GM21528 (cell line): ENCODE measurements around the gene G3BP1.
A peak's percentile ranks its signal among the peaks of the same experiment; 100 is the strongest.
"Not testable (repeated sequence)": the region's sequence is repeated elsewhere in the genome, so short reads cannot be mapped to it uniquely, and the experiment has no call there.

Experiments used
- ATAC-seq: cut with Tn5 transposase; IDR thresholded peaks from one replicate; pipeline ENCODE4 v1.9.1; 2021; ENCODE audit warnings: mild to moderate bottlenecking, moderate library complexity; ENCODE audit not compliant: unreplicated experiment, low FRiP score

G3BP1 gene

GRCh38 chr5:151787817-151788216 is 16.1 kb downstream of the G3BP1 start:
- no peak for ATAC-seq

DNA sequence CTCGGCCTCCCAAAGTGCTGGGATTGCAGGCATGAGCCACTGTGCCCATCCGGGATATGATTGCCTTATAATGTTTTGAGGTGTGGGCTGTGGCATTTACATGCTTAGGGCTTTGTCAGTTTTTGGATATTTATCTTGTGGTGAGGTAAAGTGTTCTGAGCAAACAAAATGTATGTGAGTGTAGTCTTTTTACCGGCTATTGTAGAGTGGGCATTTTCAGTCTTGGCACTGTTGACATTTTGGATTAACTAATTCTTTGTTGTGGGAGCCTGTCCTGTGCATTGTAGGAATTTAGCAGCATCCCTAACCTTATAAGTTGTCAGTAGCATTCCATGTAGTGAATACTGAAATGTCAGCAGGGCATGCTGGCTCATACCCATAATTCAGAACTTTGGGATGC is 21.6 kb downstream of the G3BP1 start:
- no peak for ATAC-seq

- ATAC-seq, result no peak
These were observed 23.7 kb downstream of the G3BP1 start for GRCh38 chr5:151795426-151795825.

DNA sequence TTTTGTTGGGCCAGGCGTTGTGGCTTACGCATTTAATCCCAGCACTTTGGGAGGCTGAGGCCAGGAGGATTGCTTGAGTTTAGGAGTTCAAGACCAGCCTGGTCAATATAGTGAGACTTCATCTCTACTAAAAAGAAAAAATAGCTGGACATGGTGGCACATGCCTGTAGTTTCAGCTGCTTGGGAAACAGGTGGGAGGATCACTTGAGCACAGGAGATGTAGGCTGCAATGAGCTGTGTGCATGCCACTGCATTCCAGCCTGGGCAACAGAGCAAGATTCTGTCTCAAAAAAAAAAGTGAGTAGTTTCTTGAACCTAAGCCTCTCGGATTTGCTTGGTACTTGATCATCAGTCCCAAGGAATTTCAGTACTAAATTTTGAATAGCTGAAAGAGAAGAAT is 26.9 kb downstream of the G3BP1 start:
- no peak for ATAC-seq

DNA sequence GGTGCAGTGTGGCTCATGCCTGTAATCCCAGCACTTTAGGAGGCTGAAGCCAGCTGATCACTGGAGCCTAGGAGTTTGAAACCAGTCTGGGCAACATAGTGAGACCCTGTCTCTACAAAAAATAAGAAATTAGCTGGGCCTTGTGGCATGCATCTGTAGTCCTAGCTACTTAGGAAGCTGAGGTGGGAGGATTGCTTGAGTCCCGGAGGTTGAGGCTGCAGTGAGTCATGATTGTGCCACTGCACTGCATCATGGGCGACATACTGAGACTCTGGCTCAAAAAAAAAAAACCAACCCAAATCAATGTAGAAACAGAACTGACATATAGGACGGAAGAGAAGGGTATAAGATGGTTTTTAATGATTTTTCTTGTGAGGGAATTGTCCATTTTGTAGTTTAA is 27.7 kb downstream of the G3BP1 start:
- no peak for ATAC-seq

GRCh38 chr5:151800532-151800931 is 28.8 kb downstream of the G3BP1 start:
- ATAC-seq, result no peak

DNA sequence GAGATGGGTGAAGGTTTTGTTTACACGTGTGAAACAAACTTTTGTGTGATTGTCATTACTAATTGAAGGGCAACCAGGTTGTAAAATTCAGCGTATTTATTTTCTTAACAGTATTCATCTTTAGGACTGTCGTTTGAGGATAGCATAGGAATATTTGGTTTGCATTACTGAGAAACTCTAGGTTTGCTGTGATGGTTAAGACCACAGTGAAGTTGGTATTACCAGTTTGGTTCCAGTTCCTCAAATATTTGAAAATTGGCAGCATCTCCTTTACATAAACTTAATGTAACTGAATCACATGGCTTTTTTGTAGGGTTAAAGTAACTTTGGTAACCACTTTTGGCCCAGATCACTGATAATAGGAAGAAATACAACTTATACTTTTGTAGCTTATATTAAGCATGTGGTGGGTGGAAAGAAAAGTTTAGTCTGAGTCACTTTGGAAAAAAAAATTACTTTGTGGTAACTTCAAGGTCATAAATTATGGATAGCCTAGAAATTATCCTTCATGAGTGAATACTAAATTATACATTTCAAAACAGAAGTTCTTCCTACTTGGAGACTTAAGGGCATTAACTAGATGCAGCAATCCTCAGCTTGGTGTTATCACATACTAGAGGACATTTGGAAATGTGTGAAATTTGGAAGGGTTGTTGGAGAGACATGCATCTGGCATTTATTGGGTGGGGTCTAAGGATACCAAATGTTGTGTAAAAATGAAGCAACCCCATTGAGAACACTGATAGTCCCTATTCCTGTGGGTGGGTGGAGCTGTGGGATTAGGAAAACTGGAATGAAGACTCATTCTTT is 33.9 kb downstream of the G3BP1 start:
- no peak for ATAC-seq

- ATAC-seq, result no peak
These were observed 36.9 kb downstream of the G3BP1 start for GRCh38 chr5:151808451-151809169.

GRCh38 chr5:151810449-151810848 is 38.7 kb downstream of the G3BP1 start:
- no peak for ATAC-seq

- ATAC-seq, result no peak
These were observed 39.1 kb downstream of the G3BP1 start for GRCh38 chr5:151810897-151811296.

DNA sequence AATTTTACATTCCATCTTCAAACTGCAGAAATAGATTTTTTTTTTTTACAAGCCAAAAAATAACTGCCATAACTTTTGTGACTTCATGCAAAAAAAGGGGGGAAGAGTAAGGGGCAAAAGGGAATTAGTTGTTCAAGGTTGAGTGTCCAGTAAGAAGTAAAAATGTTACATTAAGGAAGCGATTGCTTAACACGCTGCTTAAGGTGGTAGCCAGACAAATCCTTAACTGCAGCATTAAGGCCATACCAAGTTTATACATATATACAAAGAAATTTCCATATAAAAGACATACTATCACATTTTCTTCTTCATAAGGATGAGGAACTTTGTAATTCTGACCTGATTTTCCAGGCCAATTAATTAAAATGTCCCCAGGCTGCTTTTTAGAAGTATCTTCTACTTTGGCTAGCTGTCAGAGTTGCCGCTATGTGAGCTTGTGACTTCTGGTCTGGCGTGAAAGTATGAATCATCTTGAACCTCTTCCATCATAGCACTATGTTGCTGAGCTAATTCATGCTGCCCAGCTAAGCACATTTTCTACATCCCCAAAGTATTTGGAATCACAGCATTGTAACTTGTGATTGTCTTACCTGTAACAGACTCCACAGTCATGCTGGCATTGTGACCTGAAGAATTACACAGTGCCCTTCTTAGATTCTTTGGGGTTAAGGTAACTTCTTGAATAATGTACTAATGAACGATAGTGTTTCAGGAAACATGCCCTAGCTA is 40.0 kb downstream of the G3BP1 start:
- no peak for ATAC-seq

- no peak for ATAC-seq
These were observed 41.1 kb downstream of the G3BP1 start for GRCh38 chr5:151812757-151813309.

DNA sequence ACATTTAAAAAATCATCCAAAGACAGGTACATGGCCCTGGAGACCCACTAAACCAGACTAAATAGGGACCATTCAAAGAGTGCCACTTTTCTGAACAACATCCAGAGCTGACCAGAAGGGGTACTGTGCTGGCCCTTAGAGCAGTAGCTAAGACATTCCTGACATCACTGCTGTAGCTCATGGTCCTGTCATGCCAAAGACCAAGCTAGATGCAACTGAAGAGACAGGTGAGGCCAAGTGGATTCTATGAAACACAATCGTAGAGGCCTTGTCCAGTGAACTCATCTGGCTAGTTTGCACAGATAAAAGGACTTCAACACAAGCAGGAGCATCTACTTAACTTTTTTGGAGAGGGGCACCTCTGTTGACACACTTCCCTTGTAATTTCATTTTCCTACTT is 43.3 kb downstream of the G3BP1 start:
- ATAC-seq, result no peak

DNA sequence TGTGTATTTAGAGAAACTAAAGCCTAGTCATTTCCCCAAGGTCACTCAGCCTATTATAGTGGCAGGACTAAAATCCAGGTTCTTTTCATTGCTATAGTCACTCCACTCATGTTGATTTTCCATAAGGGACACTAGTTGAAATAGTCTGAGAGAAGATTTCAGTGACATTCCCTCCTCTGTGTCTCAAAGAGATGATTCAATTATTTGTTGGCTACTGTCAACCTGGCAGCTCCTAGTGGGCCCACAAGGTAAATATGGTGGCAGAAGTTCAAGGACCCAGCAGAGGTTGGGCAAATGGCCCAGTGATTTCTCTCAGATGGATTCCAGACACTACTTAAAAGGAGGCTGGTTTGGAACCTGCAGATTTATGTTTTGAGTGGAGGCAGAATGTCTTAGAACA is 48.1 kb downstream of the G3BP1 start:
- no peak for ATAC-seq

- ATAC-seq, result no peak
These were observed 48.5 kb downstream of the G3BP1 start for GRCh38 chr5:151820271-151820670.

DNA sequence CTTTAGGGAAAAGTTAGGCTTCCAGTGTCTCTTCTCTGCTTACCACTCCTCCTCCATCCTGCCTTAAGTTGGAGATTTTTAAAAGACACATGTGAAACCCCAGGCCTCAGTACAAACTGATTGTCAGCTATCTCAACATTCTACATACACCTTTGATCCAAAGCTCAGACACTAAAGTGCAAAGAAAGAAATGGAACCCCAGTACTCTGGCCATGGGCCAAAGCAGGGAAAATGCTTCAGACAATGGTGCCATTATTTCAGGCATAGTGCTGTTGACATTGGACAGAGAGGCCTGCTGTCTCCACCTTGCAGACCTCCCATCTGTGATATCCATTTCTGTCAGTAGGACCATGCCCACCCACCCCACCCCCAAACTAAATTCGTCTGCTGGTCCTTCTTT is 49.1 kb downstream of the G3BP1 start:
- no peak for ATAC-seq

DNA sequence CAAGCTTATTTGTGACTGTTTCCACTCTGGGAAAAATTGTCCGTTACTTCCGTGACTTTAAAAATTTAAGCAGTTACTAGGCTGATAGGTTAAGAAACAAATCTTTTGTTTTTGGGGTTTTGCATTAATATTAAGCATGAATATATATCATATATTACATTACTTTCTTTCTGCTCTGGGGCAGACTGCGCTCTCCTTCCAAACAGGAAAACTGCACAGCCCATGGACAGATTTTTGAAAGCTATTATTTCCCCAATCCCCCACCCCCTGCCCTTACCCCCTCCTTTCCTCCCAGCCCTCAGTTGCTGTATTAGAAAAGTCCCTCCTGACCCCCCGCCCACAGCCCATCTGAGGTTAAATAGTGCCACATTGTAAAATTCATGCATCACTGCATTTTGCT is 50.4 kb downstream of the G3BP1 start:
- ATAC-seq, result no peak

DNA sequence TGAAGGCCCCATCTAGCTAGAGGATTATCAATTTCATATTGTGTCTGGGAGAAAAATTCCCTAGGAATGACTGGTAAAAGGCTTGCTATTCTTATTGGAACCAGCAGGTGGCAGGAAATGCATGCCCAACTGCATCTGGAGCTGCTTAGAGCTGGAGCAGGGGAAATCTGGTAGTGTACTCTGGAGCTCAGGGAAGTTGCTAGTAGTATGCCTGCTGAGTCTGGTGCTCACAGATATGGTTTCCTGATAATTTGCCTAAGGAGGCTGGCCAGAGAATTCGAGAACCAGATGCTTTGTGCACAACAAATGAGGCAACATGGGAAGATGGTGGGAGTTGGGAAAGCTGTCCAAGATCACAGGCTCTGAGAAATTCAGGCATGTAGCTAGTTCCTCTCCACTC is 53.7 kb downstream of the G3BP1 start:
- peak; percentile 56 for ATAC-seq

- no peak for ATAC-seq
These were observed 57.6 kb downstream of the G3BP1 start for GRCh38 chr5:151829370-151829769.

GRCh38 chr5:151832843-151833242 is 61.1 kb downstream of the G3BP1 start:
- ATAC-seq, result not testable (repeated sequence)

- no peak for ATAC-seq
These were observed 75.0 kb downstream of the G3BP1 start for GRCh38 chr5:151846765-151847164.
